Astrocyte of the cerebellum (primary cell): ENCODE data around the gene FOXF1.

Experiments
- DNase-seq: peaks from one replicate; pipeline ENCODE4 v3.0.0-alpha.2; 2011; ENCODE audit warnings: low read depth
- H3K4me3 ChIP-seq: 2 replicates; pipeline ENCODE4 v1.5.1; 2011; ENCODE audit warnings: mild to moderate bottlenecking, low read depth, low read length, moderate library complexity
- in situ Hi-C: cut with HindIII; loops from 2 replicates; pipeline ENCODE4 v1.10.0; 2017; ENCODE audit warnings: low sequenced_read_pairs
- TF ChIP-seq, protein P1 (sequence below): IDR thresholded peaks from 2 replicates; pipeline ENCODE4 v1.5.1; 2012; ENCODE audit warnings: low read length, low read depth, moderate library complexity, mild to moderate bottlenecking; ENCODE audit errors: missing control alignments

The FOXF1 gene

DNA sequence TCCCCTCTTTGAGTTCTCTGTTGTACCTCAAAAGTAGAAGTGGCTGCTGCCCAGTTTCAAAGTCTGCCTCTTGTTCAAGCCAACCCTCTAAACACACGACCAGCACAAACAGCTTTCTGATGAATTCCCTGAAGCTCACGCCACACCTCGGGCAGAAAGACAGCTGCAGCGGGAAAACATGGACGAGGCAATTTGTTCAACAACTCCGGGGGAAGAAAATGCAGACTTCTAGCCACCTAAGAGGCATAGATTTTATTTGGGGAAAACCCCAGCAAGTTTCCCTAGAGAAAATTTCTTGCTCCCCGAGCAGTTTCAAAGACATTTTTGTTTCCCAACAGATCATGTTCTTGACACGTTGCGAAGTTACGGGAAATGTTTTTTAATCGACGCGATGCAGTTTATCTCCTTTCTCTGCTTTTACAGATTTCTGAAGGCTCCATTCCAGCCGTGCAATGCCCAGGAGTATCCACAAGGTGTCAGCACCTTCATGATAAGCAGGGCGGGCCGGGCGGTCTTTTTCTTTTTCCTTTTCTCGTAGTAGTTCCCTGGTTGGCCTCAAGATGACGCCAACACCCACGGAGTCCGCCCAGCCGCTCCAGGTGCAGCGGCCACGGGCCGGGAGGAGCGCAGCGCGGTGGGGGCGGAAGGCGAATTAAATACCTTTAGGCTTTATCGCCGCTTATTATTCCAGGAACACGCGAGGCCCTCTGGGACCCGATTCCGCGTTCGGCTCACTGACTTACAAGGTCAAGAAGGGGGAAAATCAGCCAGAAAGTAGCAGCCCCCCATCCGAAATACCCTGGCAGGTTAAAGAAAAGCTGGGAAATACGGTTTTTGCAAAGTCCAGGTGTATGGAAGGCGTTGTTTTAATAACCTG is 53.4 kb downstream of the FOXF1 start:
- in situ Hi-C loops = loop anchor here (25.0 kb wide), 2 partner anchors 474 to 699 kb away; no protein-coding TSS in a partner anchor
- DNase-seq = peak; percentile 86
- TF ChIP-seq, protein P1, sequence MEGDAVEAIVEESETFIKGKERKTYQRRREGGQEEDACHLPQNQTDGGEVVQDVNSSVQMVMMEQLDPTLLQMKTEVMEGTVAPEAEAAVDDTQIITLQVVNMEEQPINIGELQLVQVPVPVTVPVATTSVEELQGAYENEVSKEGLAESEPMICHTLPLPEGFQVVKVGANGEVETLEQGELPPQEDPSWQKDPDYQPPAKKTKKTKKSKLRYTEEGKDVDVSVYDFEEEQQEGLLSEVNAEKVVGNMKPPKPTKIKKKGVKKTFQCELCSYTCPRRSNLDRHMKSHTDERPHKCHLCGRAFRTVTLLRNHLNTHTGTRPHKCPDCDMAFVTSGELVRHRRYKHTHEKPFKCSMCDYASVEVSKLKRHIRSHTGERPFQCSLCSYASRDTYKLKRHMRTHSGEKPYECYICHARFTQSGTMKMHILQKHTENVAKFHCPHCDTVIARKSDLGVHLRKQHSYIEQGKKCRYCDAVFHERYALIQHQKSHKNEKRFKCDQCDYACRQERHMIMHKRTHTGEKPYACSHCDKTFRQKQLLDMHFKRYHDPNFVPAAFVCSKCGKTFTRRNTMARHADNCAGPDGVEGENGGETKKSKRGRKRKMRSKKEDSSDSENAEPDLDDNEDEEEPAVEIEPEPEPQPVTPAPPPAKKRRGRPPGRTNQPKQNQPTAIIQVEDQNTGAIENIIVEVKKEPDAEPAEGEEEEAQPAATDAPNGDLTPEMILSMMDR = peak; percentile 100
- H3K4me3 ChIP-seq = peak overlapping the region; percentile 28
